Measurements from ENCODE around the gene MAPRE3. TPM values are rescaled to one million over a fixed set of nuclear protein-coding genes. Genes with fewer than 3 reads are reported as not detected.

Gene MAPRE3
- total RNA-seq, 1 donor from 2014 or later = 4.6 TPM

DNA sequence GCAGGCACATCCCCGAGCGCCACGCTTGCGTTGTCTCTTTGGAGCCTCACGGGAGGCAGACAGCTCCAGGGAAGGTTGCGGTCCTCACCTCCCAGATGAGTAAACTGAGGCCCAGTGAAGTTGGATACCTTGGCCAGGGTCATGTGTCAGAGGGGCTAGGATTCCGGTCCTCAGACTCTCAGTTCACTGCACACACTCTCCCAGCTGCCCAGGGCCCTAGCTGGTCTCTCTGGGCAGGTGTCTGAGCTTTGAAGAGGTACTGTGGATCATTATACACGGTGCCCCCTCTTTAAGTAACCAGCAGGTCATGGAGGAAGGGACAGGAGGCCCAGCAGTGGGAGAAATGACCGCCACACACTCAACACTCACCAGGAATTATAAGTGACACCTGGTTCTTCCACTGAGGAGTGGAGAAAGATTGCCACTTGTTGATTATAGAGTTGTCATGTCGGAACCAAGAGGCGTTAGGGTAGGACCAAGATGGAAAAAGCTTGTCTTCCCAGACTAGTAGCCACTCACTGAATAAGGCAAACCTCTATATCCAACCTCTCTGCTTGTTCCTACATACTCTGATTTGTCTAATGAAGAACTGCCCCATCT is 62.9 kb downstream of the MAPRE3 start:
- H3K4me1 Mint-ChIP-seq = peaks cover 32% of the 10 kb centered on the region
- intact Hi-C loops (cut with micrococcal nuclease) = loop anchor here (2.0 to 5.0 kb wide), 2 partner anchors 179 to 454 kb away; partner anchors contain the start of genes ATRAID, IFT172 and SLC5A6
- ChIA-PET POLR2A (interaction anchor here (0.9 to 3.1 kb wide), 5 partner anchors 16 to 179 kb away, joined by 3 to 48 read pairs (median 5); partner anchors contain the start of genes AGBL5, ATRAID, OST4 and SLC5A6), CTCF (interaction anchor here (0.9 to 1.4 kb wide), 3 partner anchors 17 to 48 kb away, joined by 3 read pairs; no protein-coding TSS in a partner anchor)
- no peaks in the 10 kb centered on the region for H3K9me3 Mint-ChIP-seq
- DNase-seq (no peak), ATAC-seq (ENCODE audit: low read depth) (no peak)
- H3K4me3 Mint-ChIP-seq = peak overlapping the region; percentile 93
- H3K27me3 Mint-ChIP-seq = no peaks in the 10 kb centered on the region
- peak overlapping the region; percentile 59 for H3K27ac Mint-ChIP-seq
- H3K36me3 Mint-ChIP-seq (ENCODE audit: low read depth) = peaks cover 42% of the 10 kb centered on the region
- TF ChIP-seq, protein P1, sequence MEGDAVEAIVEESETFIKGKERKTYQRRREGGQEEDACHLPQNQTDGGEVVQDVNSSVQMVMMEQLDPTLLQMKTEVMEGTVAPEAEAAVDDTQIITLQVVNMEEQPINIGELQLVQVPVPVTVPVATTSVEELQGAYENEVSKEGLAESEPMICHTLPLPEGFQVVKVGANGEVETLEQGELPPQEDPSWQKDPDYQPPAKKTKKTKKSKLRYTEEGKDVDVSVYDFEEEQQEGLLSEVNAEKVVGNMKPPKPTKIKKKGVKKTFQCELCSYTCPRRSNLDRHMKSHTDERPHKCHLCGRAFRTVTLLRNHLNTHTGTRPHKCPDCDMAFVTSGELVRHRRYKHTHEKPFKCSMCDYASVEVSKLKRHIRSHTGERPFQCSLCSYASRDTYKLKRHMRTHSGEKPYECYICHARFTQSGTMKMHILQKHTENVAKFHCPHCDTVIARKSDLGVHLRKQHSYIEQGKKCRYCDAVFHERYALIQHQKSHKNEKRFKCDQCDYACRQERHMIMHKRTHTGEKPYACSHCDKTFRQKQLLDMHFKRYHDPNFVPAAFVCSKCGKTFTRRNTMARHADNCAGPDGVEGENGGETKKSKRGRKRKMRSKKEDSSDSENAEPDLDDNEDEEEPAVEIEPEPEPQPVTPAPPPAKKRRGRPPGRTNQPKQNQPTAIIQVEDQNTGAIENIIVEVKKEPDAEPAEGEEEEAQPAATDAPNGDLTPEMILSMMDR (IDR thresholded peaks at IDR 0.05) = no peak

DNA sequence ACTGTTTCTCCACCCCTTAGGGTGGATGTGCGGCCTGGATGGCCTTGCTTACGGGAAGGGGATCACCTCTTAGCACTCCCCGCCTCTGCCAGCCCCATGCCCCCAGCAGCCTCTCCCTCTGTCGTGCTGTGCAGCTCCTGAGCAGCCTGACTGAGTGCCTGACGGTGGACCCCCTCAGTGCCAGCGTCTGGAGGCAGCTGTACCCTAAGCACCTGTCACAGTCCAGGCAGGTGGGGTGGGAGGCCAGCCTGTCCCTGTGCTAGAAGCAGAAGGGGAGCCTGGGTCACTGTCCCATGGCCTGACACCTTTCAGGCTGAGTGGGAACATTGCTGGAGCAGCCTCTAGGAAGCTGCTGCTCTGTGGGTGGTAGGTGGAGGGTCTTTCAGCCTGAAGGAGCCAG is 67.6 kb downstream of the MAPRE3 start:
- no peak for ATAC-seq (ENCODE audit: low read depth)
- no peak for DNase-seq
- Mint-ChIP-seq H3K27me3 (no peaks in the 10 kb centered on the region), H3K4me3 (no peak overlapping the region), H3K36me3 (ENCODE audit: low read depth) (peaks cover 73% of the 10 kb centered on the region), H3K27ac (no peak overlapping the region), H3K9me3 (no peaks in the 10 kb centered on the region), H3K4me1 (peaks cover 48% of the 10 kb centered on the region)
- intact Hi-C loops (cut with micrococcal nuclease) = no loop called here
- TF ChIP-seq, protein P1 (IDR thresholded peaks at IDR 0.05) = no peak
- POLR2A ChIA-PET = interaction anchor here (1.4 to 2.1 kb wide), 2 partner anchors 11 to 33 kb away, joined by 4 to 5 read pairs; partner anchors contain the start of gene OST4
- CTCF ChIA-PET = no interaction called here

DNA sequence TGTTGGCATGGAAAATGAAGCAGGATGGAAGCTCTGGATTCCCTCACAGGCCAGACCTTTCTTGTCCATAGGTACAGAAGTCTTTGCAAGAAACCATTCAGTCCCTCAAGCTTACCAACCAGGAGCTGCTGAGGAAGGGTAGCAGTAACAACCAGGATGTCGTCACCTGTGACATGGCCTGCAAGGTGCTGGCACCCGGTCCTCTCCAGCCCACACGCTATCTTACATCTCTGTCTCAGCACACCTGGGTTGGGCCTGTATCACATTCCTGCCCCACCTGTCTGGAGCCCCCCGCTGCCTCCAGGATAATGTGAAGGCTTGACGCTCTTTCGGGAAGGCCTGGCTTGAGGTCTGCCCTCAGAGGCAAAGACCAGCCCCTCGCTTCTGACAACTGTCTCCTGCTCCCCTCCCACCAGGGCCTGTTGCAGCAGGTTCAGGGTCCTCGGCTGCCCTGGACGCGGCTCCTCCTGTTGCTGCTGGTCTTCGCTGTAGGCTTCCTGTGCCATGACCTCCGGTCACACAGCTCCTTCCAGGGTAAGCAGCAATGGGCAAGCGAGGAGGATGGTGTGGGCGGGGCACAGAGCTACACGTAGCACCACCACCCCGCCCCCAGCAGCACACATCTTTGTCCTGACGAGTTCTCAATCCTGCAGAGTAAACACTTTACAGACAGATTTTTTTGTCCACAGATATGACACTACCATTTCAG is 68.3 kb downstream of the MAPRE3 start:
- DNase-seq (no peak), ATAC-seq (ENCODE audit: low read depth) (no peak)
- H3K4me1 Mint-ChIP-seq = peaks cover 46% of the 10 kb centered on the region
- no peaks in the 10 kb centered on the region for H3K9me3 Mint-ChIP-seq
- H3K27me3 Mint-ChIP-seq = no peaks in the 10 kb centered on the region
- TF ChIP-seq, protein P1 (IDR thresholded peaks at IDR 0.05) = no peak
- H3K4me3 Mint-ChIP-seq = no peak overlapping the region
- POLR2A ChIA-PET = interaction anchor here (1.4 to 2.1 kb wide), 2 partner anchors 11 to 33 kb away, joined by 4 to 5 read pairs; partner anchors contain the start of gene OST4
- peaks cover 67% of the 10 kb centered on the region for H3K36me3 Mint-ChIP-seq (ENCODE audit: low read depth)
- CTCF ChIA-PET = no interaction called here
- H3K27ac Mint-ChIP-seq = no peak overlapping the region
- intact Hi-C loops (cut with micrococcal nuclease) = no loop called here

DNA sequence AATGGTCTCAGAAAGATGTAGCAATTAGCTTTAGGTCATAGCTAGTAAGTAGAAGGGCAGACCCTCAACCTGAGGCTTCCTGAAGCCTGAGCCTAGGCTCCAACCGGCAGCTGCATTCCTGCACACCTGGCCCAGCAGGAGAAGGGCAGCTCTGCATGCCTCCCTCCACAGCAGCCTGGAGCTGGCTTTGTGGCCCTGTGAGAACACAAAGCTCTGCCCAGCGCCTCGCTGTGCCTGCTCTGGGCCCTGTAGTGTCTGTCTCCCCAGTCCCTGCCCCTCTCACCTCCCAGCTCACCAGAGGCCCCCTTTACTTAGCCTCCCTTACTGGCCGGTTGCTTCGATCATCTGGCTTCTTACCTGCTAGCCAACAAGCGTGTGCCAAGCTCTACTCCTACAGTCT is 69.0 kb downstream of the MAPRE3 start:
- DNase-seq (no peak), ATAC-seq (ENCODE audit: low read depth) (no peak)
- H3K4me3 Mint-ChIP-seq = no peak overlapping the region
- CTCF ChIA-PET = interaction anchor here (1.0 kb wide), 1 partner anchor 11 kb away, joined by 3 read pairs; no protein-coding TSS in a partner anchor
- no peak overlapping the region for H3K27ac Mint-ChIP-seq
- intact Hi-C loops (cut with micrococcal nuclease) = no loop called here
- no peaks in the 10 kb centered on the region for H3K27me3 Mint-ChIP-seq
- H3K4me1 Mint-ChIP-seq = peaks cover 39% of the 10 kb centered on the region
- POLR2A ChIA-PET = interaction anchor here (4.2 kb wide), 1 partner anchor 11 kb away, joined by 53 read pairs; the partner anchor contains the start of gene AGBL5
- TF ChIP-seq, protein P1 (IDR thresholded peaks at IDR 0.05) = no peak
- H3K9me3 Mint-ChIP-seq = no peaks in the 10 kb centered on the region
- peaks cover 67% of the 10 kb centered on the region for H3K36me3 Mint-ChIP-seq (ENCODE audit: low read depth)

DNA sequence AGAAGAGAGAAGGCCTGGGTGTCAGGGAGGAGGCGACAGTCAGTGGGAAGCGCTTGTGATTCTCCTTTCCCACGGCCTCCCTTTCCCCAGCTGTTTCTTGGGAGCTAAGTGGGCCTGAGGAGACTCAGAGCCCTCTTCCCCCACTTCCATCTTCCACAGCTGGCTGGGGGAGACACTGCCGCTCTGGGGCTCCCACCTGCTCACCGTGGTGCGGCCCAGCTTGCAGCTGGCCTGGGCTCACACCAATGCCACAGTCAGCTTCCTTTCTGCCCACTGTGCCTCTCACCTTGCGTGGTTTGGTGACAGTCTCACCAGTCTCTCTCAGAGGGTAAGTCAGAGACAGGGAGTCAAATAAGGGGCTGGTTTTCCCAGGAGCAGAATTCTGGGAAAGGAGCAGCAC is 69.4 kb downstream of the MAPRE3 start:
- Mint-ChIP-seq H3K4me3 (no peak overlapping the region), H3K36me3 (ENCODE audit: low read depth) (peaks cover 67% of the 10 kb centered on the region), H3K9me3 (no peaks in the 10 kb centered on the region), H3K27ac (no peak overlapping the region), H3K4me1 (peaks cover 37% of the 10 kb centered on the region), H3K27me3 (no peaks in the 10 kb centered on the region)
- CTCF ChIA-PET = interaction anchor here (1.0 to 1.1 kb wide), 2 partner anchors 11 to 15 kb away, joined by 3 read pairs; no protein-coding TSS in a partner anchor
- no peak for ATAC-seq (ENCODE audit: low read depth)
- POLR2A ChIA-PET = interaction anchor here (1.0 to 4.2 kb wide), 2 partner anchors 11 to 41 kb away, joined by 3 to 53 read pairs; partner anchors contain the start of gene AGBL5
- DNase-seq = no peak
- intact Hi-C loops (cut with micrococcal nuclease) = no loop called here
- TF ChIP-seq, protein P1 (IDR thresholded peaks at IDR 0.05) = no peak

Data from activated B cell treated with CpG ODN at 0.5 μM for 24 hours (primary cell).